ENCODE results near the gene PTPRE.

GRCh38 chr10:127909716-127910463, 3.0 kb downstream of the PTPRE start:
- TF ChIP-seq CTCF (conservative IDR thresholded peaks at IDR 0.05; ENCODE audit: low read length) (no peak), EZH2phosphoT487 (IDR thresholded peaks at IDR 0.05; ENCODE audit: borderline replicate concordance) (no peak)

Measured in Loucy (cell line).